K562 (cell line): ENCODE data around the gene DDAH1. TPM values are rescaled to one million over a fixed set of nuclear protein-coding genes. Genes with fewer than 3 reads are reported as not detected.

Experiments
- CSDE1 ChIP-seq, 2 experiments: fragments of 450-650 bp; IDR thresholded peaks; 2 replicates each; pipeline ENCODE4 v1.6.1; 2016; ENCODE audit warnings: mild to moderate bottlenecking in 1 of 2
- ILF3 ChIP-seq: fragments of 450-650 bp; IDR thresholded peaks from 2 replicates; pipeline ENCODE4 v1.6.1; 2018; ENCODE audit warnings: antibody characterized with exemption, mild to moderate bottlenecking, moderate library complexity, borderline replicate concordance
- MBD2 ChIP-seq: sonication (generic); IDR thresholded peaks from 2 replicates; pipeline ENCODE4 v1.6.1; 2016; ENCODE audit warnings: low read depth, borderline replicate concordance
- NR4A1 ChIP-seq, 2 experiments: fragments of 250-450 bp in 1 of 2; fragments of 450-650 bp in 1 of 2; sonication (Bioruptor Pico) in 1 of 2; IDR thresholded peaks; 2 replicates each; pipeline versions ENCODE4 v1.4.0 to v1.6.1; 2016 to 2020; ENCODE audit warnings: mild to moderate bottlenecking in 2 of 2, missing compliant biosample characterization in 1 of 2, missing genetic modification characterization in 1 of 2, moderate library complexity in 1 of 2
- PHB ChIP-seq: fragments of 250-450 bp; sonication (Bioruptor Pico); IDR thresholded peaks from 2 replicates; pipeline ENCODE4 v1.5.0; 2021
- PTBP1 ChIP-seq: fragments of 200-400 bp; formaldehyde crosslinking; IDR thresholded peaks from 2 replicates; pipeline ENCODE4 v1.6.1; 2017; ENCODE audit warnings: low read depth, low read length
- PTRF ChIP-seq: fragments of 450-650 bp; IDR thresholded peaks from 2 replicates; pipeline ENCODE4 v1.6.1; 2016; ENCODE audit warnings: mild to moderate bottlenecking, missing genetic modification characterization, missing compliant biosample characterization
- RB1 ChIP-seq: fragments of 450-650 bp; IDR thresholded peaks from 2 replicates; pipeline ENCODE4 v1.6.1; 2017; ENCODE audit warnings: low read depth, mild to moderate bottlenecking
- SMARCA5 ChIP-seq: fragments of 450-650 bp; IDR thresholded peaks from 2 replicates; pipeline ENCODE4 v1.6.1; 2016
- SUPT5H ChIP-seq: fragments of 450-650 bp; IDR thresholded peaks from 2 replicates; pipeline ENCODE4 v1.6.1; 2016
- TSHZ1 ChIP-seq: fragments of 250-450 bp; sonication (Bioruptor Pico); IDR thresholded peaks from 2 replicates; pipeline ENCODE4 v1.4.0; 2020; ENCODE audit warnings: mild to moderate bottlenecking, moderate library complexity
- USF1 ChIP-seq: sonication (generic); formaldehyde crosslinking; IDR thresholded peaks from 2 replicates; pipeline ENCODE4 v1.9.0; 2022; ENCODE audit warnings: mild to moderate bottlenecking, missing genetic modification reagents
- ZNF277 ChIP-seq: fragments of 250-450 bp; sonication (Bioruptor Pico); IDR thresholded peaks from 2 replicates; pipeline ENCODE4 v1.8.0; 2022; ENCODE audit warnings: inconsistent platforms, mild to moderate bottlenecking, moderate library complexity, borderline replicate concordance
- ZNF407 ChIP-seq: fragments of 450-650 bp; IDR thresholded peaks from 2 replicates; pipeline ENCODE4 v1.6.1; 2016; ENCODE audit warnings: low read depth
- polyA plus RNA-seq, 8 experiments: library from polyadenylated mRNA; depleted of rRNA in 4 of 8; stranded (reverse) in 5 of 8; unstranded in 3 of 8; fragments of >200 nt; fragmentation: Nextera tagmentation in 2 of 8; fragmentation: Illumina TruSeq in 1 of 8; extraction: Ambion mirVana in 2 of 8; extraction: Trizol in 1 of 8; gene quantifications; 2 replicates each; pipeline versions ENCODE4 v1.2.1 to v1.2.3, GENCODE V29; 2011 to 2014; ENCODE audit warnings: inconsistent platforms in 1 of 8, missing spikeins in 1 of 8
- total RNA-seq, 7 experiments: library from RNA; depleted of rRNA in 6 of 7; stranded (reverse); fragments of >200 nt in 6 of 7; fragmentation: Illumina TruSeq in 2 of 7; extraction: Trizol in 2 of 7; gene quantifications; 2 replicates each; pipeline versions ENCODE4 v1.2.1 to v1.2.3, GENCODE V29; 2011 to 2021; ENCODE audit warnings: low replicate concordance in 1 of 7

DDAH1 gene
- total and polyA plus RNA-seq, 9 of the 15 experiments (the other 6 are each of a cell fraction or from before 2014, with no cell fraction given) = 0.04 to 0.24 (median 0.10) TPM

- TF ChIP-seq SUPT5H (no peak), USF1 (CRISPR knock-in tag) (no peak), ZNF407 (no peak), MBD2 (no peak), CSDE1 (IDR thresholded peaks at IDR 0.05) (no peak), ZNF277 (CRISPR knock-in tag) (no peak), PTBP1 (no peak), RB1 (no peak), ILF3 (no peak), NR4A1 (CRISPR knock-in tag; IDR thresholded peaks at IDR 0.05) (no peak), NR4A1 (tag; IDR thresholded peaks at IDR 0.05) (peak; percentile 98), PTRF (tag) (peak; percentile 88), PHB (CRISPR knock-in tag) (no peak), TSHZ1 (CRISPR knock-in tag) (peak; percentile 80; the same call in 1 of the 2 replicates), SMARCA5 (no peak)
Observed at GRCh38 chr1:85279458-85280080, 185.4 kb downstream of the DDAH1 start (continued).
